PFSK-1 (cell line): ENCODE measurements around the gene PTAR1.

Source experiments
- FOXP2 ChIP-seq: optimal IDR thresholded peaks from 2 replicates; pipeline ENCODE3; 2011; ENCODE audit warnings: borderline replicate concordance, control low read depth, inconsistent platforms; ENCODE audit not compliant: insufficient read depth; ENCODE audit errors: extremely low read length, extremely low read depth
- POLR2AphosphoS5 ChIP-seq: IDR thresholded peaks from 2 replicates; pipeline ENCODE4 v1.6.1; 2012; ENCODE audit warnings: low read depth, mild to moderate bottlenecking, control low read depth, low read length, moderate library complexity
- REST ChIP-seq, 2 experiments: IDR thresholded peaks; 2 replicates each; pipeline versions ENCODE4 v1.6.1 to v1.8.0; 2011 to 2012; ENCODE audit warnings: low read depth in 2 of 2, low read length in 2 of 2, control low read depth in 1 of 2, inconsistent platforms in 1 of 2, mild to moderate bottlenecking in 1 of 2, moderate library complexity in 1 of 2; ENCODE audit not compliant: insufficient read depth in 1 of 2
- SIN3A ChIP-seq: IDR thresholded peaks from 2 replicates; pipeline ENCODE4 v1.6.1; 2012; ENCODE audit warnings: mild to moderate bottlenecking, low read length, moderate library complexity, borderline replicate concordance; ENCODE audit not compliant: insufficient read depth
- TAF1 ChIP-seq: IDR thresholded peaks from 2 replicates; pipeline ENCODE4 v1.6.1; 2012; ENCODE audit warnings: low read length, control low read depth, borderline replicate concordance; ENCODE audit not compliant: insufficient read depth

GRCh38 chr9:69753830-69754229 lies 6.0 kb downstream of the PTAR1 start:
- TF ChIP-seq POLR2AphosphoS5 (no peak), SIN3A (no peak), TAF1 (no peak), REST (IDR thresholded peaks at IDR 0.05; ENCODE audit: insufficient read depth in 1 of 2, low read depth in 2 of 2, low read length in 2 of 2) (no peak), FOXP2 (no peak)
